Measurements from ENCODE around the gene SYNM. TPM values are rescaled to one million over a fixed set of nuclear protein-coding genes. Genes with fewer than 3 reads are reported as not detected.

The SYNM gene
- total and polyA plus RNA-seq, 2 experiments from 2014 or later: 0.74 to 3.5 TPM

- Mint-ChIP-seq H3K9me3 (no peaks in the 10 kb centered on the region), H3K27me3 (ENCODE audit: insufficient read depth, low read depth, poor library complexity) (no peaks in the 10 kb centered on the region), H3K4me3 (peak overlapping the region; percentile 50; the same call in 2 of the 3 replicates), H3K36me3 (ENCODE audit: low read depth) (no peaks in the 10 kb centered on the region), H3K27ac (no peak overlapping the region), H3K4me1 (peaks cover 12% of the 10 kb centered on the region)
- H2AFZ ChIP-seq: peak overlapping the region; percentile 45; the same call in 1 of the 2 replicates
- no peaks in the 10 kb centered on the region for H3K27me3 ChIP-seq (ENCODE audit: insufficient read depth)
- H3K79me2 ChIP-seq (replicated peaks; ENCODE audit: insufficient read depth): no peaks in the 10 kb centered on the region
- H3K4me2 ChIP-seq: peak overlapping the region; percentile 19; the same call in 1 of the 2 replicates
- no peak overlapping the region for H3K4me3 ChIP-seq
- no peaks in the 10 kb centered on the region for H3F3A ChIP-seq (replicated peaks; ENCODE audit: low read depth)
- no peak overlapping the region for H3K27ac ChIP-seq (ENCODE audit: low read depth)
- peaks cover 11% of the 10 kb centered on the region; the same call in 1 of the 2 replicates for H3K4me1 ChIP-seq (ENCODE audit: insufficient read depth)
- peak; percentile 89 for DNase-seq (ENCODE audit: low spot score)
- H3K9me2 ChIP-seq (ENCODE audit: insufficient read depth): no peaks in the 10 kb centered on the region
- H4K20me1 ChIP-seq (replicated peaks; ENCODE audit: insufficient read depth): no peaks in the 10 kb centered on the region
- TF ChIP-seq CTCF (conservative IDR thresholded peaks at IDR 0.05; ENCODE audit: low read depth in 2 of 2) (peak; percentile 91 to 98), NANOG (IDR thresholded peaks at IDR 0.05; ENCODE audit: borderline replicate concordance) (no peak)
- peak; percentile 96 for ATAC-seq
- no peaks in the 10 kb centered on the region for H3K36me3 ChIP-seq (ENCODE audit: insufficient read depth)
Observed at GRCh38 chr15:99076555-99077308, 28.1 kb upstream of the SYNM start.

GRCh38 chr15:99082798-99083197 lies 22.1 kb upstream of the SYNM start:
- Mint-ChIP-seq H3K27me3 (ENCODE audit: insufficient read depth, low read depth, poor library complexity) (peaks cover 2% of the 10 kb centered on the region), H3K27ac (no peak overlapping the region), H3K4me1 (no peaks in the 10 kb centered on the region), H3K9me3 (peaks cover 8% of the 10 kb centered on the region; the same call in 2 of the 3 replicates), H3K36me3 (ENCODE audit: low read depth) (no peaks in the 10 kb centered on the region; the same call in 2 of the 3 replicates), H3K4me3 (no peak overlapping the region)
- Histone ChIP-seq H3K79me2 (replicated peaks; ENCODE audit: insufficient read depth) (no peaks in the 10 kb centered on the region), H4K20me1 (replicated peaks; ENCODE audit: insufficient read depth) (no peaks in the 10 kb centered on the region), H2AFZ (no peak overlapping the region), H3K27ac (ENCODE audit: low read depth) (no peak overlapping the region), H3F3A (replicated peaks; ENCODE audit: low read depth) (no peaks in the 10 kb centered on the region), H3K4me2 (no peak overlapping the region), H3K4me3 (no peak overlapping the region), H3K27me3 (ENCODE audit: insufficient read depth) (no peaks in the 10 kb centered on the region), H3K9me2 (ENCODE audit: insufficient read depth) (no peaks in the 10 kb centered on the region), H3K36me3 (ENCODE audit: insufficient read depth) (0 out of 2 replicates have a peak, but pooled peaks cover 3% of the 10 kb centered on the region), H3K4me1 (ENCODE audit: insufficient read depth) (no peaks in the 10 kb centered on the region)
- no peak for DNase-seq (ENCODE audit: low spot score)
- ATAC-seq: no peak
- TF ChIP-seq EZH2phosphoT487 (IDR thresholded peaks at IDR 0.05; ENCODE audit: unreplicated experiment) (no peak), CTCF (conservative IDR thresholded peaks at IDR 0.05; ENCODE audit: low read depth in 2 of 2) (no peak), CREB1 (CRISPR knock-in tag; IDR thresholded peaks at IDR 0.05; ENCODE audit: low read depth) (no peak), ZNF114 (CRISPR knock-in tag; IDR thresholded peaks at IDR 0.05) (no peak), POLR2AphosphoS5 (IDR thresholded peaks at IDR 0.05; ENCODE audit: low read depth) (no peak), STAT1 (IDR thresholded peaks at IDR 0.05; ENCODE audit: unreplicated experiment) (no peak), ZNF331 (CRISPR knock-in tag; IDR thresholded peaks at IDR 0.05; ENCODE audit: low read depth) (no peak), REST (IDR thresholded peaks at IDR 0.05; ENCODE audit: unreplicated experiment) (no peak), JUNB (IDR thresholded peaks at IDR 0.05; ENCODE audit: unreplicated experiment) (no peak)
